H1 (cell line): Measurements from ENCODE around the gene NRAS.

Experiments
- CTCF ChIP-seq, 3 experiments: IDR thresholded peaks; 1 replicate in 2 of 3; 2 replicates in 1 of 3; pipeline versions ENCODE4 v1.5.1 to v1.6.1; 2011; ENCODE audit warnings: low read length in 3 of 3, mild to moderate bottlenecking in 3 of 3, inconsistent platforms in 2 of 3, low read depth in 1 of 3, moderate library complexity in 1 of 3; ENCODE audit not compliant: insufficient read depth in 1 of 3; ENCODE audit errors: control extremely low read depth in 1 of 3
- JUND ChIP-seq: IDR thresholded peaks from 2 replicates; pipeline ENCODE4 v1.6.1; 2011; ENCODE audit warnings: mild to moderate bottlenecking, improper control_type of control experiment, low read length
- POLR2AphosphoS5 ChIP-seq: IDR thresholded peaks from 2 replicates; pipeline ENCODE4 v1.6.1; 2011; ENCODE audit warnings: low read depth, low read length
- RAD21 ChIP-seq, 2 experiments: IDR thresholded peaks in 1 of 2; conservative IDR thresholded peaks in 1 of 2; 2 replicates each; pipeline ENCODE4 v1.6.1; 2011; ENCODE audit warnings: low read depth in 2 of 2, low read length in 2 of 2, improper control_type of control experiment in 1 of 2, inconsistent platforms in 1 of 2, mild to moderate bottlenecking in 1 of 2, moderate library complexity in 1 of 2

DNA sequence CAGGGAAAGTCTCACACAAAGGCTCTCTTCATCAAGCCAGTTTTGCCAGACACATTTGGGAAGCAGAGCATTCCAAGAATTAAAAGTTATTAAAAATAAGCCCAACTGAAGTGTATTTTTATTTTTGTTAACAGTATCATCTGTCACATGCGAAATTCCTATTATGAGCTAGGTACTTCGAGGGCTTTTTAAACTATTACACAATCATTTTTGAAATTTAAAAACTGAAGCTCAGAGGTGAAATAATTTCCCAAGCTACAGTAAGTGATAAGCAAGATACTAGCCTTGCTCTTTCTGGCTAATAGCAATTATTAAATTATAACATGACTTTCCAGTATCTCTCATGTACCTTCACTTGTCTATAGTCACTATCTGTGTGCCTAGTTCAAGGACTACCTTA is 12.0 kb upstream of the NRAS start:
- TF ChIP-seq JUND (no peak), POLR2AphosphoS5 (no peak), CTCF (IDR thresholded peaks at IDR 0.05; ENCODE audit: control extremely low read depth in 1 of 3, insufficient read depth in 1 of 3, low read depth in 1 of 3, low read length in 3 of 3) (no peak), RAD21 (IDR thresholded peaks at IDR 0.05 in 1 of 2, conservative IDR thresholded peaks at IDR 0.05 in 1 of 2; ENCODE audit: low read depth in 2 of 2, low read length in 2 of 2) (no peak)
